NCI-H1417 treated with DMSO at 0.1 percent for 48 hours (cell line): ENCODE measurements around the gene FRMD8.
"Not testable (repeated sequence)": the region's sequence is repeated elsewhere in the genome, so short reads cannot be mapped to it uniquely, and the experiment has no call there.

Experiments
- DNase-seq: peaks from one replicate; lab custom pipeline; 2025; lab: John Stamatoyannopoulos, UW

The FRMD8 gene

DNA sequence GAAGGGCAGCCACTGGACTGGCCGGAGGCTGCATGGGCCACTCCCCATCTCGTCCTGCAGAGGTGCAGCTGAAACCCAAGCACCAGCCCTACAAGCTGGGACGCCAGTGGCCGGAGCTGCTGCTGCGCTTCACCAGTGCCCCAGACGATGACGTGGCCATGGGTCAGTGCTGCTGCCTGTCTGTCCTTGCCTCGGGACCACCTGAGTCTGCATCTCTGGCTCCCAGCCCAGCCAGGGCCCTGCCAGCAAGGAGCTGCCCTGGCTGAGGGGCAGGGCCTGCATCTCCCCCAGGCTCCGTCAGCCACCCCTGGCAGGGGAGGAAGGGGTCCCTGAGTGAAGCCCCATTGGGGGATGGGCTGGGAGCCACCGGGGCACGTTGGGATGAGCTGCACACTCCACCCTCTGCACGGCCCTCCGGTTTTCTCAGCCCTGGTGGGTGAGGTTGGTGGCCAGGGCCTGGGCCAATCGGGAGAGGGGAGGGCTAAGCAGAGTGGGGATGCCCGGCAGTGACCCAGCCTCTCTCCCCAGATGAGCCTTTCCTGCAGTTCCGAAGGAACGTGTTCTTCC is 7.2 kb downstream of the FRMD8 start:
- DNase-seq: no peak

DNA sequence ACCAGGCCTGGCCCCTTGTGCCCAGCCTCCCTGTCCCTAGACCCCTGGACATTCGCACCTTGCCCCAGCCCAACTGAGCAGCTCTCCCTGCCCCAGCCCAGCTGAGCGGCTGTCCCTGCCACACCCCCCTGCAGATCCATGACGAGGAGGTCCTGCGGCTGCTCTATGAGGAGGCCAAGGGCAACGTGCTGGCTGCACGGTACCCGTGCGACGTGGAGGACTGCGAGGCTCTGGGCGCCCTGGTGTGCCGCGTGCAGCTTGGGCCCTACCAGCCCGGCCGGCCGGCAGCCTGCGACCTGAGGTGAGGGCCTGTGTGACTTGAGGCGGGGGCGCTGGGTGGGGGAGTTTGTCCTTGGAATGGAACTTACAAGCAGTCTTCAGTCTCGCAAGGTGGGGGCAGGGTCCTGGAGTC is 7.7 kb downstream of the FRMD8 start:
- no peak for DNase-seq

DNA sequence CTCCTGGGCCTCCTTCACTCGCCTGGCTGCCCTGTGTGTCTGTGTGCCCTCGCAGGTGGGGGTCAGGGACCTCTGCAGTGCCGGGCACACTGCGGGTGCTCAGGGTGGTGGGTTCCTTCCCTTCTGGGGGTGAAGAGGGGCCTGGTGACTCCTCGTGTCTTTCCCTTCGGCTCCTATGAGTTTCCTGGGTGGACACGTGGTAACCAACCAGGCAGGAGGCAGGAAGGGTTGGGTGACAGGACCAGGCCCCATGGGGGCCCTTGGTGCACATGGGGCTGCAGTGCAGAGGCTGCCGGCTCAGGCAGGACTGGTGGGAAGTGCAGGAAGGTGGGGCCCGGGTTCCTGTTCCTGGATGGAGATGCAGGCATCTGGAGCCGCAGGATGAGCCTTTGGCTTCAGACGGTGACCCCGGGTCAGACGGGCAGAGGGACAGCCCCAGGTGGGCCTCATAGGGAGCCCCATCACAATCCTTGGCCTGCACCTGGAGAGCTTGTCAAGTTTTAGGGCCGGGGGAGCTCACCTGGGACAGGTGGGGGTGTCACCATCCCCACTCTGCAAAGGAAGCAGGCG is 9.6 kb downstream of the FRMD8 start:
- no peak for DNase-seq

DNA sequence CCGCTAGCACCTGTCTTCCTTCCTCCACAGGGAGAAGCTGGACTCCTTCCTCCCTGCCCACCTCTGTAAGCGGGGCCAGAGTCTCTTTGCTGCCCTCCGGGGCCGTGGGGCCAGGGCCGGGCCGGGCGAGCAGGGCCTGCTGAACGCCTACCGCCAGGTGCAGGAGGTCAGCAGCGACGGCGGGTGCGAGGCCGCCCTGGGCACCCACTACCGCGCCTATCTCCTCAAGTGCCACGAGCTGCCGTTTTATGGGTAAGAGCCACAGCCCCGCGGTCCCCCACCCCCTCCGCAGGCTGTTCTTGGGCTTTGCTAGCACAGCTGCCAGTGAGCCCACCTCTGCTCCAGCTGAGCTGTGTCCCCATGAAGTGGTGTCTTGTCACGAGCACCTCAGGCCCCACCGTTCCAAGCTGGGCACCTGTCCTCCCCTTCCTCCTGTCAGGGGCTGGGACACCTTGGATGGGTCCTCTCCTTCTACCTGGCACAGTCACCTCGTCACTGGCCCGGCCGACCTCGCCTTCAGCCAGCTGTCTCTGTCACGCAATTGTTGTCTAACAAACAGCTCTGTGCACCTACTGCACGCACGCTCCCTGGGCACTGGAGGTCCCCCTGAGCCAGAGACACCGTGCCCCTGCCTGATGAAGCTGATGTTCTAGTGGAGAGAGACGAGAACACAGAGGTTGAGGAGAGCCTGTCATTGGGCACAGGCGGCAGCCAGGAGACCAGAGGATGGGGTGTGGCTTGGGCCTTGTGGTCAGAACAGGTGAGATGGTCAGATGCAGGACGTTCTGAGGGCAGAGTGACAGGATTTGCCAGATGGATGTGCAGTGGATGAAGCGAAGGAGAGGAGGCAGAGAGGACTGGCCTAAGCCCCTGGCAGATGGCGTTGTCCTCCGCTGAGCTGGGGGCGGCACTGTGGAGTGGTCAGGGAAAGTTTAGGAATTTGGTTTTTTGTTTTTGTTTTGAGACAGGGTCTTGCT is 10.6 kb downstream of the FRMD8 start:
- DNase-seq: no peak

DNA sequence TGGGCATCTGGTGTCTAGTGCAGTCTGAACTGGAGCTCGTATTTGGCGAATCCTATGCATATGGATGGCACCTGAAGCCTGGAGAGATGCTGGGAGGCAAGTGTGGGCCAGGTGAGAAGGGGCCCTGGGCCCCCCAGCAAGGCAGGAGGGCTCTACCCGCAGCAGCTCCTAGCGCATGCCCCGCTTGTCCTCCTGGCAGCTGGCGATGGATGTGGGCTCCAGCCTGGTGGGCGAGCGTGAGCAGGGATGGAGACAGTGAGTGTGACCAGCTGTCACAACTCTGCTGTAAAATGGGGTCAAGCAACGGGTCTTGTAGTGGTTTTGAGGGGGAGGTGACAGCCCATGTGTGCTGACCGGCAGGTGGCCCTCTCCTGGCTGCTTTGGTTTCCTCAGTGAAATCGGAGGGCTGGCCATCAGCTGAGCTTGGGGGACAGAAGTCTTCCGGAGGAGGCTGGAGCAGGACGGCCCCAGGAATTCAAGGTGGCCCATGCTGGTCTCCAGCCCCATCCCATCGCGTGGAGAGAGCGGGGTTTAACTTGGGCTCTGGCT is 12.0 kb downstream of the FRMD8 start:
- no peak for DNase-seq

DNA sequence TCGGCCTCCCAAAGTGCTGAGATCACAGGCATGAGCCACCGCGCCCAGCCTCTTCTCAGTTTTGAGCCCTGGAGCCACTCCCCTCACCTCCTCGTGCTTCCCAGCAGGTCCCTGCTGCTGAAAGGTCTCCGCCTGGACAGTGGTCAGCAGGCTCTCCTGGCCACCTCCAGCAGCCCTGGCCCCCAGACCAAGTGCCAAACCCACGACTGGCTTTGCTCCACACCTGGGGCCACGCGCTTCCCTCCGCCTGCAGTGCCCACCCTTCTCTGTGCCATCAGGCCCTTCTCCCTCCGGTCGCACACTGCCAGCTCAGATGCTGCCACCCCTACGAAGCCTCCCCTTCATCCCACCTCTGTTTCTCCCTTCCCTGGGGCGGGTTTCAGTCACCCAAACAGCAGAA is 12.8 kb downstream of the FRMD8 start:
- DNase-seq: no peak

DNA sequence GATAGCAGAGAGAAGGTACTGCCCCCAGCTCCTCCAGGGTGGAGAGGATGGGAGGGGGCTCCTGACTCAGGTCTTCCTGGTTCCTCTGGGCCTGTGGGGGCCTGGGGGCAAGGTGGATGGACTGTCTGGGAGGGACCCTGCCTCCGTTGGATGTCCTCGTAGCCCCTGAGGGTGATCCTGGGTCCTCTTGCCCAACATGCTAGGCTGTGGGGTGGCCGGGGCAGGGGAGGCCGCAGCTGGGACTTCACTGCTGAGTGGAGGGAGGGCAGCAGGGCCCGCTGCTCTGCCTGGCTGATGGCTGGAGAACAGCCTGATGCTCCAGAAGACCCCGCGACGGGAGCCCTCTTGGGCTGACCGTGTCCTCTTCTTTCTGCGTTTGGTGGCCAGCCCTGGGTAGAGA is 13.4 kb downstream of the FRMD8 start:
- no peak for DNase-seq

DNA sequence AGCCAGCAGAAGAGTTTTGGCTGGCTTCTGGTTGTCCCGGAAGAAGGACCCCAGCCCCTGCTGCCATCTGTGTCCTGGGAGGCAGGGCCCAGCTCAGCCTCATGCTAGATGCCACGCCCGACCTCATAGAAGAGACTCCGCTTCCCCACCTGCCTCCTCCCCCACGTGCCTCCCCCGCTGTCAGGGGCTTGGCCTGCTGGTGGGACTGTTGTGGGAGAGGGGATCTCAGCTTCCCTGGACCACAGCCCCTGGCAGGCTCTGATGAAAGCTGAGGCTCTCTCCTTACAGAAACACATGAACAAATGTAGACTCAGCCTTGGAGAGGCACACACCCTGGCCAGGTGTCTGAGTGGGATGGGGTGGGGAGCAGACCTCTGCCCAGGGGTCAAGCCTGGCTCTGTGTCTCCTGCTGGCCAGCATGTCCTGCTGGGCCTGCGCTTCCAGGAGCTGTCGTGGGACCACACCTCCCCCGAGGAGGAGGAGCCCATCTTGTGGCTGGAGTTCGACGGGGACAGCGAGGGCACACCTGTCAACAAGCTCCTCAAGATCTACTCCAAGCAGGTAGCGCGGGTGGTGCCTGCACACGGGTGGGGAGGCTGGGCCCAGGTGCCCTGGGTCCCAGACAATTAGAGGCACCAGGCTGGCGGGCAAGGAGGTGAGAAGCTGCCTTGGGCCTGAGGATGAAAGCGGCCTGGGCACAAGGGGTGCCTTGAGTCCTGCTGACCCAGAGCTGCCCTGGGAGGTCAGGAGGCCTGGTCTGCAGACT is 14.1 kb downstream of the FRMD8 start:
- DNase-seq: no peak

DNA sequence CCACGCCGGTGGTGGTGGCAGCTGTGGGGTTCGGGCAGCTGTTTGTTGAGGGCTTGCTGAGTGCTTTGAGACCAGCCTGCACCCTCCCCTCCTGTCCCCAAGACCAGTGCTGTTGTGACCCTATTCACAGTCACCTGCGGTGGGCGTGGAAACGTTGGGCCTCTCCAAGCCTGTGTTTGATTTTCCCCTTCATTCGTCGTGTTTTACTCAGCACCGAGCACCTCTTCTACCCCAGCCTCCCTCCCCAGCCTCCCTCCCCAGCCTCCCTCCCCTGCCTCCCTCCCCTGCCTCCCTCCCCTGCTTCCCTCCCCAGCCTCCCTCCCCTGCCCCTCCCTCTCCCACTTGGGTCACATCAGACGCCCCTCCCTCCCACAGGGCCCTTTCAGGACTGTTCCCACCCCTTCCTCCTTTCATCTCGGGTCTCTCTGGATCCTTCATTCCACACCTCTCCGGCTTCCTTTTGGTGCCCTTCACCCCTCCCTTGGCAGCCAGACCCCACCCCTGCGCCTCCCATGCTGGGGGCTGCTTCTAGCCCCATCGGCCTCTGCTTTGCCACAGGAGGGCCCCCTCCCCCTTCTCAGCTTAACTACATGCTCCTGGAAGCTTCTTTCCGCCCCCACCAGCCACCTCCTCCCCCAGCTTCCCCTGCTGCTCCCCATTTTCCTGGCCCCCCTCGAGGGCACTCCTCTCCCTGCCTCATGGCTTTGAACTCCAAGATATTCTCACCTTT is 14.8 kb downstream of the FRMD8 start:
- no peak for DNase-seq

DNA sequence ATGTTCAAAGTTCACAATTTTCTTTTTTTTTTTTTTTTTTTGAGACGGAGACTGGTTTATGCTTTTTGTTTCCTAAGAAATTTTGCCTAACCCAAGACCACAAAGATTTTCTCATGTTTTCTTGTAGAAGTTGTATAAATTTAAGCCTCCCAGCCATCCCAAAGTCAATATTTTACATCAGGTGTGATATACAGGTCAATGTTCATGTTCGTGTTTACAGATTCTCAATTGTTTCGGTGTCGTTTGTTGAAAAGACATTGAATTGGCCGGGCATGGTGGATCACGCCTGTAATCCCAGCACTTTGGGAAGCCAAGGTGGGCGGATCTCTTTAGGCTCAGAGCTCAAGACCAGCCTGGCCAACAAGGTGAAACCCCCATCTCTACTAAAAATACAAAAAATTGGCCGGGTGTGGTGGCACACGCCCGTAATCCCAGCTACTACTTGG is 15.4 kb downstream of the FRMD8 start:
- DNase-seq: no peak

DNA sequence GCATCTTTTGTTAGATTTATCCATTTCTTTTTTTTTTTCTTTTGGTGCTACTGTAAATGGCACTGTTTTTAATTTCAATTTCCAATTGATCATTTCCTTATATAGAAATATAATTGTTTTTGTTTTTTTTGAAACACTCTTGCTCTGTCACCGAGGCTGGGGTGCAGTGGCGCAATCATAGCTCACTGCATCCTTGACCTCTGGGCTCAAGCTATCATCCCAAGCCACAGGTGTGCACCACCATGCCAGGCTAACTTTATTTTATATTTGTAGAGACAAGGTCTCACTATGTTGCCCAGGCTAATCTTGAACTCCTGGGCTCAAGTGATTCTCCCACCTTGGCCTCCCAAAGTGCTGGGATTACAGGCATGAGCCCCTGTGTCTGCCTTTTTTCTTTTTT is 16.4 kb downstream of the FRMD8 start:
- DNase-seq: no peak

DNA sequence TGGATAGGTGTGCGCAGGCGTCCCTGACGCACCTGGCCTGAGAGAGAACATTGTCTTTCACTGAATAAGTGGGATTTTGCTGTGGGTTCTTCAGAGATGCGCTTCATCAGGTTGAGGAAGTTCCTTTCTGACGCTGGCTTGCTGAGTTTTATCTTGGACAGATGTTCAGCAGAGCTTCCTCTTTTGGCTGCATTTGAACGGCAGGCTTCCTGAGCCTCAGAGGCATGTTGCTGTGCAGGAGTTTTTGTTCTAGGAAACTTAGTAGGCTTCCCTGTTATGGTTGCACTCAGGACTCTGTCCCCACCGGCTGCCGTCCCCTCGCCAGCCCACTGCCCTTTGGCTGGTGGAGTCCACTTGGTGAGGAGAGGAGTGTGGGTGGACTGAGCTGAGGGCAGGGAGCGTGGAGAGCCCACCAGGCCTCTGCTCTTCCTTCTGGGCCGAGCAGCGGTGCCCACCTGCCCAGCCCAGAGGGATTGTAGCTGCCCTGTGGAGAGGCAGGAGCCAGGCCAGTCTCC is 17.2 kb downstream of the FRMD8 start:
- no peak for DNase-seq

DNA sequence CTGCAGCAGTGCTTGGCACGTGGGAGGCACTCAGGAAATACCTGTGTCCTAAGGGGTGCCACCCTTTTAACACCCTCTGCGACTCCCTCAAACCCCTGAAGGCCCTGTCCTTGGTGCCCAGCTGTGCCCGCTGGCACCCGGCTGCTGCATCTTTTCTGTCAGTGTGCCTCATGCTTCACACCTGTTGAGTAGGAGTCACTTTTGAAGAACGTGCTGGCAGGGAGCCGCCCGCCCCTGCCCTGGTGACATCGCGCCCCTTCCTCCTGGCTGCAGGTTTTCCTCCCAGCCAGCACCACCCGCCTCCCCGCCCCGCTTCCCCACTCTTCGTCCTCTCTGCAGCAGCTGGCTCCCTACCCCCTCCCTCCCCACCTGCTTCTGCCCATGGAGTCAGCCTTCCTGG is 17.8 kb downstream of the FRMD8 start:
- no peak for DNase-seq

DNA sequence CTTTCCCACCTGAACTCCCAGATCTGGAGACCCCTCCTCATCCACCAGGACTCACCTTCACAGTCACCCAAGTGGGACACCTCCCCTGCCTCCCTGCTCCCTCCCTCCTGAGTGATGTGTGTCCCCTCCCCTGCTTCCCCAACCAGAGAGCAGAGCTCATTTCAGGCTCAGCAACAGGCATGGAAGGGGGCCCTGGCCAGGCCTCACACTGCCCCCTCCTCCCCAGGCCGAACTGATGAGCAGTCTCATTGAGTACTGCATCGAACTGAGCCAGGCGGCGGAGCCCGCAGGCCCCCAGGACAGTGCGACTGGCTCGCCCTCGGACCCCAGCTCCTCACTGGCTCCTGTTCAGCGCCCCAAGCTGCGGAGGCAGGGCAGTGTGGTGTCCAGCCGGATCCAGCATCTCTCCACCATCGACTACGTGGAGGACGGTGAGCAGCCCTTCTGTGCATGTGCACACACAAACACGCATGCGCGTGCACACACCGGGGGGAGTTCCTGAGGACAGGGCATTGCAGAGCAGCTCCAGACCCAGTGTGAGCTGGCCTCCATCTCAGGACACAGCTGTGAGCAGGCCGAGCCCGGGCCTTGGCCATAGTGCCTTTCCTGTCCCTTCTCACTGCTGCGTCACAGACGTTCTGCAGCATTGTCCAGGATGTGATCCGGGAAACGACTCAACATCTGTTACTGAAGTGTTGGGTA is 18.4 kb downstream of the FRMD8 start:
- DNase-seq: no peak

DNA sequence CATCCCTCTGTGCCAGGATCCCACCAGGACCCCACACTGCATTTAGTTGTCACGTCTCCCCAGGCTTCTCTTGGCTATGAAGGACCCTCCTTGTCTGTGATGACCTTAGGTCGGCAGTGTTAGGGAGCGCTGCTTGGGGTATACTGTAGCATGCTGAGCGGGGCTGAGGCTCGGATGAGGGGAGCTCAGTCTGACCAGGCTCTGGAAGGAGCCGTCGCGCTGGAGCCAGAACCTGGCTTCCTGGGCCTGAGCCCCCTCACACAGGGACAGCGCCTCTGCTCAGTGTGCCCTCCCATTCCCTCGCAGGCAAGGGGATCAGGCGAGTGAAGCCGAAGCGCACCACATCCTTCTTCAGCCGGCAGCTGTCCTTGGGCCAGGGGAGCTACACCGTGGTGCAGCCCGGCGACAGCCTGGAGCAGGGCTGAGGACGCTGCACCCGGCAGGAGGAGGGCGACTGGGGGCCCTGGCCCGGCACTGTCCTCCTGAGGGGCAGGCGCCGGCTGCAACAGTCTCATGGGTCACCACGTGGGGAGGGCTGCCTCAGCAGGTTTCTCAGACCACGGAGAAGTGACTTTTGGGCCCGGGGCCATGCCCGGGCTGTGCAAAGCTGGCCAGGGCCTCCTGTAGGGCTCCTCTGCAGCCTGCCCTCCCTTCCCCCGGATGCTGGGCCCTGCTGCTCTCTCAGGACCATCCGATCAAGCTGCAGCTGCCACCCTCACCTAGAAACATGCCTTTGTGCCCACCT is 24.7 kb downstream of the FRMD8 start:
- no peak for DNase-seq

DNA sequence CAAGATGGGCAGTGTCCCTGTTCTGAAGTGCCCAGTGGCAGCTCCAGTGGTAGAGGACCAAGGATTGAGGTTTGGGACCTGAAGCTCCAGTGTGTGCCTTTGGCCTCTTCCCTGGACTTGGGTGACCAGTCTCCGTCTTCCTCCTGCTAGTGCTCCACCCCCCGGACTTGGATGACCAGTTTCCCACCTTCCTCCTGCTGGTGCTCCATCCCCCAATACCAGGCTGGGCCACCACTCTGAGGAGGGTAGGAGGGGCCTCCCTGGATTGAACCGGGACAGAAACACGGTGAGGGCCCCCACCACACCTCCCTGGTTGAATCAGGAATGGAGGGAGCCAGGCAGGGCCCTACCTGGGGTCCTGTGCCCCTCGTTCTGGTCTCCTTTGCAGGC is 25.2 kb downstream of the FRMD8 start:
- DNase-seq: no peak

DNA sequence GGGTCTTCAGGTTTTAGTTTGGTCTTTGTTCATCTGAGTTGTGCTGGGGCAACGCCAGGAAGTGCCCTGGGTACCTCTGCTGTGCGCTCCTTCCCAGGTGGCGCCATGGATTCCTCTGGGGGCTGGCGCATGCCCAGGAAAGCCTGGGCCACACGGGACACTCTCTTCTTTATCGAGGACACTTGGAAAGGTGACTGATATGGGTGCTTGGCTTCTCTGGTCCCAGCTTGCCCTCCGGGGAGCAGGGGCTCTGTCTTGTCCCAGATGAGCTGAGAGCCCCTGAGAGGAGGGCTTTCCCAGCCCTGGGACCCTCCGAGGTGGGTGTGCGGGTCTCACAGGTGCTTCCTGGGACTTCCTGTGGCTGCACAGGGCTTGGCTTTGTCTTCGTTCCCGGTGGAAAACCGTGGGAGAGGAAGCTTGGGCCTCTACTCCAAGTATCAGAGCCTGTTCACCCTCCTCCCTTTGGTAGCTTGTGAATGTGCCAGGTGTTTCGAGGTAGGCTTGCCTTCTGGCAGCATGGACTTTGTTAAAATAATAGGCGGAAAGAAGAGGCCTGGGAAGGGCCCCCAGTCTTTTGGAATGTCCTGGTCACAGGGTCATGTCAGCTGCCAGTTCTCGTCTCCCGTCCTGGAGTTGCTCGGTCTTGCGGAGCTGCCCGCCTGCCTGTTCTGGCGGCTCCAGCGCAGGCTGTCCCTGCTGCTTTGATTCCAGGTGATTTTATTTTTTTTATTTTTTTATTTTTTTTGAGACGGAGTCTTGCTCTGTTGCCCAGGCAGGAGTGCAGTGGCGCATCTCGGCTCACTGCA is 26.0 kb downstream of the FRMD8 start:
- no peak for DNase-seq

DNA sequence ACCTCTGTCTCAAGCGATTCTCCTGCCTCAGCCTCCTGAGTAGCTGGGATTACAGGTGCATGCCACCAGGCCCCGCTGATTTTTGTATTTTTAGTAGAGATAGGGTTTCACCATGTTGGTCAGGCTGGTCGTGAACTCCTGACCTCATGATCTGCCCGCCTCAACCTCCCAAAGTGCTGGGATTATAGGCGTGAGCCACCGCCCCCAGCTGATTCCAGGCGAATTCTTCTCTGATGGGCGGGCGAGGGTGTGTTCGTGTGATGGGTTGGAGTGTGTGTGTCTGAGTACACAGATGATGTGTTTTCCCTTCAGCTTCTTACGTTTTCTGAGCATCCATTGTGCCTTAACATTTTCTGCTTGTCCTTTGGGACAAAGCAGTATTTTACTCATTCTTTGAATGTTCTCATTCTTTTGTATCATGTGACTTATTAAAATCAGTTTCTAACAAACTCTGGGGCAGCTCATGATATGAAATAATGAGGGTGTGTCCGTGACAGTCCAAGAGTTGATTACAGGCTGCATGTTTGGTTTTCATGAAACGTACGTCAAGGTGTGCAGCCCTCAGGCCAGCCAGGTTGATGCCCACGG is 26.7 kb downstream of the FRMD8 start:
- DNase-seq: not testable (repeated sequence)
